B cell (primary cell): Measurements from ENCODE around the gene COQ8A. TPM values are rescaled to one million over a fixed set of nuclear protein-coding genes. Genes with fewer than 3 reads are reported as not detected.

Experiments
- ATAC-seq: fragments of 200-7000 bp; cut with Tn5 transposase; one replicate; pipeline ENCODE4 v1.10.0; 2021; ENCODE audit warnings: low read depth, mild to moderate bottlenecking, moderate number of reproducible peaks, moderate library complexity
- CTCF ChIA-PET: fragments of 350-600 bp; sonication (Branson Sonifier 250); formaldehyde crosslinking; loops from one replicate; lab custom pipeline; 2021; ENCODE audit warnings: antibody characterized with exemption, inconsistent platforms; lab: Charles Lee
- POLR2A ChIA-PET: fragments of 350-600 bp; sonication (Branson Sonifier 250); formaldehyde crosslinking; loops from one replicate; lab custom pipeline; 2021; ENCODE audit warnings: antibody characterized with exemption; lab: Charles Lee
- DNase-seq: peaks from one replicate; pipeline ENCODE4 v3.0.0; 2013
- H2AFZ ChIP-seq: 2 replicates; pipeline ENCODE4 v1.6.1; 2012; ENCODE audit warnings: mild to moderate bottlenecking, low read depth, low read length; ENCODE audit not compliant: insufficient read depth, poor library complexity, severe bottlenecking
- H3K27ac ChIP-seq, 2 donors: 1 replicate in 1 of 2; 2 replicates in 1 of 2; pipeline ENCODE4 v1.5.1; 2012 to 2013; ENCODE audit warnings: low read length in 2 of 2, mild to moderate bottlenecking in 2 of 2, moderate library complexity in 1 of 2
- H3K27me3 ChIP-seq, 4 experiments: fragments of 200-600 bp in 1 of 4; sonication (generic) in 1 of 4; replicated peaks in 1 of 4; 1 replicate in 2 of 4; 2 replicates in 2 of 4; pipeline versions ENCODE4 v1.6.1 to v1.7.0; 2013 to 2016; ENCODE audit warnings: low read length in 3 of 4, mild to moderate bottlenecking in 2 of 4, mixed read lengths in 1 of 4, moderate library complexity in 1 of 4; ENCODE audit not compliant: insufficient read depth in 4 of 4, control insufficient read depth in 3 of 4; ENCODE audit errors: control extremely low read depth in 1 of 4
- H3K36me3 ChIP-seq, 2 experiments: replicated peaks in 1 of 2; 1 replicate in 1 of 2; 2 replicates in 1 of 2; pipeline versions ENCODE4 v1.6.1 to v1.7.1; 2013; ENCODE audit warnings: low read length in 1 of 2; ENCODE audit not compliant: insufficient read depth in 2 of 2, control insufficient read depth in 1 of 2; ENCODE audit errors: control extremely low read depth in 1 of 2, extremely low read depth in 1 of 2
- H3K4me1 ChIP-seq, 2 donors: fragments of 200-600 bp in 1 of 2; sonication (generic) in 1 of 2; 1 replicate in 1 of 2; 2 replicates in 1 of 2; pipeline versions ENCODE4 v1.5.1 to v1.6.1; 2013 to 2017; ENCODE audit warnings: low read length in 2 of 2; ENCODE audit not compliant: control insufficient read depth in 2 of 2, insufficient read depth in 2 of 2
- H3K4me2 ChIP-seq: replicated peaks from 2 replicates; pipeline ENCODE3; 2012; ENCODE audit warnings: mild to moderate bottlenecking, low read depth, low read length; ENCODE audit not compliant: poor library complexity, severe bottlenecking
- H3K4me3 ChIP-seq, 5 experiments: fragments of 200-600 bp in 1 of 5; sonication (generic) in 1 of 5; 1 replicate in 3 of 5; 2 replicates in 2 of 5; pipeline versions ENCODE4 v1.5.1 to v1.7.0; 2011 to 2016; ENCODE audit warnings: low read length in 4 of 5, mild to moderate bottlenecking in 4 of 5, low read depth in 2 of 5, control low read depth in 1 of 5, moderate library complexity in 1 of 5; ENCODE audit not compliant: insufficient read depth in 1 of 5; ENCODE audit errors: control extremely low read depth in 1 of 5, extremely low read depth in 1 of 5
- H3K79me2 ChIP-seq: fragments of 200-600 bp; sonication (generic); one replicate; pipeline ENCODE4 v1.6.0; 2016; ENCODE audit warnings: low read length; ENCODE audit not compliant: control insufficient read depth, insufficient read depth
- H3K9ac ChIP-seq: fragments of 200-600 bp; sonication (generic); 2 replicates; pipeline ENCODE4 v1.6.1; 2017; ENCODE audit warnings: mild to moderate bottlenecking, low read length, moderate library complexity
- H3K9me3 ChIP-seq, 3 donors: one replicate each; pipeline versions ENCODE4 v1.6.1 to v1.7.1; 2013; ENCODE audit warnings: low read length in 2 of 3; ENCODE audit not compliant: control insufficient read depth in 2 of 3, insufficient read depth in 1 of 3; ENCODE audit errors: control extremely low read depth in 1 of 3
- H4K20me1 ChIP-seq: 2 replicates; pipeline ENCODE4 v1.6.0; 2012; ENCODE audit warnings: mild to moderate bottlenecking, low read length; ENCODE audit not compliant: insufficient read depth, control insufficient read depth, poor library complexity, severe bottlenecking
- H3K27ac Mint-ChIP-seq: one replicate; pipeline ENCODE4 v1.8.0; 2021; ENCODE audit warnings: mixed read lengths
- H3K27me3 Mint-ChIP-seq: one replicate; pipeline ENCODE4 v1.8.0; 2021; ENCODE audit warnings: mixed read lengths
- H3K4me1 Mint-ChIP-seq: one replicate; pipeline ENCODE4 v1.8.0; 2021; ENCODE audit warnings: mixed read lengths
- H3K4me3 Mint-ChIP-seq: one replicate; pipeline ENCODE4 v1.8.0; 2021; ENCODE audit warnings: mixed read lengths
- H3K9me3 Mint-ChIP-seq: one replicate; pipeline ENCODE4 v1.8.0; 2022; ENCODE audit warnings: mixed read lengths; ENCODE audit not compliant: insufficient read depth
- EZH2 ChIP-seq: IDR thresholded peaks from 2 replicates; pipeline ENCODE4 v1.6.1; 2012; ENCODE audit warnings: borderline replicate concordance, low read depth, mild to moderate bottlenecking, moderate library complexity, low read length; ENCODE audit not compliant: insufficient read depth, poor library complexity, severe bottlenecking
- WGBS: methylation state at CpG from one replicate; pipeline ENCODE4 v1.1.5; 2013; ENCODE audit warnings: missing lambda C conversion rate; ENCODE audit not compliant: insufficient coverage; 5-methylcytosine and 5-hydroxymethylcytosine counted together
- intact Hi-C: fragments of 100-400 bp; cut with micrococcal nuclease; formaldehyde crosslinking; loops from one replicate; pipeline ENCODE4 v1.10.0; 2022
- polyA plus RNA-seq: library from polyadenylated mRNA; depleted of rRNA; stranded (reverse); fragments of >200 nt; gene quantifications from 2 replicates; pipeline ENCODE4 v1.2.3, GENCODE V29; 2012
- total RNA-seq, 2 donors: library from RNA; stranded (reverse); fragments of 120-200 nt in 1 of 2; gene quantifications; 1 replicate in 1 of 2; 2 replicates in 1 of 2; pipeline versions ENCODE4 v1.2.3 to v1.2.4, GENCODE V29; 2013 to 2022
- TF ChIP-seq, protein P1 (sequence below): fragments of 200-600 bp; IDR thresholded peaks from one replicate; pipeline ENCODE4 v1.8.0; 2022; ENCODE audit warnings: antibody characterized with exemption, mild to moderate bottlenecking

The COQ8A gene
- total and polyA plus RNA-seq, 2 donors (not counting 1 experiment from before 2014, with no cell fraction given), result 44.3 to 58.2 TPM

DNA sequence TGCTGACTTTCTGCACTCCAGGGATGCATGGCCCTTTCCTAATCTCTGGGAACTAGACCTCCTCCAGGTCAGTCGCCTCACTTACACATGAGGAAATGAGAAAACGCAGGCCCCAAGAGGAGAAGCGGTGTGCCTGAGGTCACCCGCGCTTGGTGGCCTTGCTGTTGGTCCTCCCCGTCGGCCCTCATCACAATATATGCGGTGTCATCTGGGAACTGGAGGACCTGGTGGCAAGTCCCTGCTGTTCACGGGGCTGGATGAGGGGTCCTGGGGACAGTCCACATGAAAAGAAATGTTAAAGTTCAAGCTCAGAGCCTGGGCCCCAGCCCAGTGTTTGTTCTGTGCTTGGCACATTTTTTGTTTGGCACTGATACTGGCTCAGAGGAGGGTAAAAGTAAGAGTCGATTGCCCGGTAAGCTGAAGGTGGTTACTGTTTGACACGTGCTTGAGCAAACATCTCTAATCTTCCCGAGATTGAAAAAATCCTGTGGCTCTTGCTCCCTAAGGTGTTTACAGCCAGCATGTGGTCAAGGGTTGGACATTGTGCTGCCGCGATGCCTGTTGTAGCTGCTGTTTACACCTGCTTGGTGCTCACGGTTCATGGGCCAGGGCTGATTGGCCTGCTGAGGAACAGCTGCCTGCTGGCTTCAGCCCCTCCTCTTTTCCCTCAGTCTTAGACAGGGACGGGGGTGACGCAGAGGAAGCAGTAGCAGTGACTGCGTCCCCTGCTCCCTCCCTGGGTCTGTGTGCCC, 5.2 kb downstream of the COQ8A start:
- 89% methylated on average over 19 of the region's 19 CpGs for WGBS
- H3K4me3 Mint-ChIP-seq, result no peak overlapping the region
- Histone ChIP-seq H3K9me3 (peaks cover 0 to 7% (median 4%) of the 10 kb centered on the region in 3 donors), H3K9ac (no peak overlapping the region), H3K27me3 (no peaks in the 10 kb centered on the region), H2AFZ (no peak overlapping the region), H4K20me1 (peaks cover 96% of the 10 kb centered on the region), H3K4me1 (peaks cover 21 to 27% of the 10 kb centered on the region in 2 donors), H3K4me2 (no peak overlapping the region), H3K36me3 (peaks cover 0 to 7% of the 10 kb centered on the region in 2 experiments), H3K4me3 (no peak overlapping the region), H3K79me2 (peaks cover 100% of the 10 kb centered on the region), H3K27ac (no peak overlapping the region)
- no peaks in the 10 kb centered on the region for H3K27me3 Mint-ChIP-seq
- ATAC-seq (no peak), DNase-seq (no peak)
- no peak overlapping the region for H3K27ac Mint-ChIP-seq
- CTCF ChIA-PET, result interaction anchor here (1.6 kb wide), 1 partner anchor 8 kb away, joined by 3 read pairs; no protein-coding TSS in a partner anchor
- TF ChIP-seq, protein P1, sequence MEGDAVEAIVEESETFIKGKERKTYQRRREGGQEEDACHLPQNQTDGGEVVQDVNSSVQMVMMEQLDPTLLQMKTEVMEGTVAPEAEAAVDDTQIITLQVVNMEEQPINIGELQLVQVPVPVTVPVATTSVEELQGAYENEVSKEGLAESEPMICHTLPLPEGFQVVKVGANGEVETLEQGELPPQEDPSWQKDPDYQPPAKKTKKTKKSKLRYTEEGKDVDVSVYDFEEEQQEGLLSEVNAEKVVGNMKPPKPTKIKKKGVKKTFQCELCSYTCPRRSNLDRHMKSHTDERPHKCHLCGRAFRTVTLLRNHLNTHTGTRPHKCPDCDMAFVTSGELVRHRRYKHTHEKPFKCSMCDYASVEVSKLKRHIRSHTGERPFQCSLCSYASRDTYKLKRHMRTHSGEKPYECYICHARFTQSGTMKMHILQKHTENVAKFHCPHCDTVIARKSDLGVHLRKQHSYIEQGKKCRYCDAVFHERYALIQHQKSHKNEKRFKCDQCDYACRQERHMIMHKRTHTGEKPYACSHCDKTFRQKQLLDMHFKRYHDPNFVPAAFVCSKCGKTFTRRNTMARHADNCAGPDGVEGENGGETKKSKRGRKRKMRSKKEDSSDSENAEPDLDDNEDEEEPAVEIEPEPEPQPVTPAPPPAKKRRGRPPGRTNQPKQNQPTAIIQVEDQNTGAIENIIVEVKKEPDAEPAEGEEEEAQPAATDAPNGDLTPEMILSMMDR, result no peak
- TF ChIP-seq EZH2, result no peak
- peaks cover 66% of the 10 kb centered on the region for H3K4me1 Mint-ChIP-seq
- POLR2A ChIA-PET, result no interaction called here
- intact Hi-C loops, result no loop called here
- H3K9me3 Mint-ChIP-seq, result no peaks in the 10 kb centered on the region

DNA sequence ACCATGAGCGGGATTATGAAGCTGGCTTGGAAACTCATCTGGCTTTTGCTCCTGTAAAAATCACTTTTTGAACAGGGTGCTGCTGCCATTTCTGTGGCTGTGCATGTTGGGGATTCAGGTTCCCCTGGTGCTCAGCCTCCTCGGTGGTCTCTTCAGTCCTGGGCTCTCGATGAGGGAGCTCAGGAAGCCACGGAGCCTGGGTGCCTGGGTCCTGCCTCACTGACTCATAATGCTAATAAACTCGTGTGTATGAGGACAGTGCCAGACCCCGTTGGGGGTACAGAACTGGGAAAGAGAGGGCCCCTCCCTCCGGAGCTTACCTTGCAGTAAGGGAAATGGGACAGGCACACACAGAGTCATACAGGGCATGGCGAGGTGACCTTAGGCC, 5.8 kb downstream of the COQ8A start:
- H2AFZ ChIP-seq, result no peak overlapping the region
- H3K9me3 ChIP-seq, result peaks cover 0 to 7% (median 4%) of the 10 kb centered on the region in 3 donors
- no peak overlapping the region for H3K9ac ChIP-seq
- 93% methylated on average over 8 of the region's 8 CpGs for WGBS
- Mint-ChIP-seq H3K27ac (no peak overlapping the region), H3K4me3 (no peak overlapping the region), H3K4me1 (peaks cover 62% of the 10 kb centered on the region), H3K9me3 (no peaks in the 10 kb centered on the region), H3K27me3 (no peaks in the 10 kb centered on the region)
- ATAC-seq (no peak), DNase-seq (no peak)
- H3K4me1 ChIP-seq, result peaks cover 18 to 23% of the 10 kb centered on the region in 2 donors
- intact Hi-C loops, result no loop called here
- ChIA-PET POLR2A (no interaction called here), CTCF (interaction anchor here (1.6 kb wide), 1 partner anchor 9 kb away, joined by 3 read pairs; no protein-coding TSS in a partner anchor)
- H3K4me3 ChIP-seq, result no peak overlapping the region
- H3K27ac ChIP-seq, result no peak overlapping the region
- peaks cover 0 to 7% of the 10 kb centered on the region in 2 experiments for H3K36me3 ChIP-seq
- TF ChIP-seq, protein P1, result no peak
- no peaks in the 10 kb centered on the region for H3K27me3 ChIP-seq
- no peak overlapping the region for H3K4me2 ChIP-seq
- peaks cover 100% of the 10 kb centered on the region for H3K79me2 ChIP-seq
- peaks cover 97% of the 10 kb centered on the region for H4K20me1 ChIP-seq
